ENCODE results near the gene VWA5B1.

Gene VWA5B1

GRCh38 chr1:20324704-20325406 lies 34.2 kb downstream of the VWA5B1 start:
- DNase-seq, result no peak

DNA sequence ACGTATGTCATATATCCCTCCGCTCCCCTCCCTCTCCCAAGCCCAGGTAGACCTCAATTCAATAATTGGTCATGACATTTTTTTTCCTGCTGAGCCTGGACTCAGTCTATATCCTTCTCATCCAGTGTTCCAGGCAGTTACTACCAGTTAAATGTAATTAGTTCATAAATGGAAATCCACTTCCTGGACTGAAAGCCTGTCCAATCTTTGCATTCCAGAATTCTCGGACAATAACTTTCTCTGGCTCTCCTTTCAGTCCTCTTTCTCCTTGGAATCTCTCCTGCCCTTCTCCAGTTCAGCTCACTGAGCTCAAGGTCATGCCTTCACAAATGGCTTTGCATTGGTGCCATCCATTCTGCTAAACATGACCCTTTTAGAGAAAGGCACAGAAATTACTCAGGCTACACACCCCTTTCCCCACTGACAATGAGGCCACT lies 34.8 kb downstream of the VWA5B1 start:
- DNase-seq, result no peak

- DNase-seq, result no peak
Observed at GRCh38 chr1:20325844-20326420, 35.3 kb downstream of the VWA5B1 start.

DNA sequence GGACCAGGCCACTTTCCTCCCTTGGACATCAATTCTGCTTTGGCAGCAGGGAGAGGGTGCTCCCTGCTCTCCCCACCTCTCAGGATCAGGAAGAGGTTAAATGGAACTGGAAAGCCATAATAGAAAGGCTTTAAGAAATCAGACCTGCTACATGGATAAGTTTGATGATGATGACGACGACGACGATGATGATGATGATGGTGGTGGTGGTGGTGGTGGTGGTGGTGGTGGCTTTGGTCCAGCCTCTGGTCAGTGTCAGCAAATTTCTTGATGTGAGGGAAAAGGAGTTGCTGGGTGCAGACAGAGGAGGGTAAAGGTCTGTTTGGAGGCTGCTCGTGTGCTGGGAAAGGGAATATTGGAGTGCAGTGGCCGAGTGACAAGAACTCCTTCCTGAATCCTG lies 36.8 kb downstream of the VWA5B1 start:
- DNase-seq, result no peak

GRCh38 chr1:20328201-20328600 lies 37.5 kb downstream of the VWA5B1 start:
- DNase-seq, result no peak

DNA sequence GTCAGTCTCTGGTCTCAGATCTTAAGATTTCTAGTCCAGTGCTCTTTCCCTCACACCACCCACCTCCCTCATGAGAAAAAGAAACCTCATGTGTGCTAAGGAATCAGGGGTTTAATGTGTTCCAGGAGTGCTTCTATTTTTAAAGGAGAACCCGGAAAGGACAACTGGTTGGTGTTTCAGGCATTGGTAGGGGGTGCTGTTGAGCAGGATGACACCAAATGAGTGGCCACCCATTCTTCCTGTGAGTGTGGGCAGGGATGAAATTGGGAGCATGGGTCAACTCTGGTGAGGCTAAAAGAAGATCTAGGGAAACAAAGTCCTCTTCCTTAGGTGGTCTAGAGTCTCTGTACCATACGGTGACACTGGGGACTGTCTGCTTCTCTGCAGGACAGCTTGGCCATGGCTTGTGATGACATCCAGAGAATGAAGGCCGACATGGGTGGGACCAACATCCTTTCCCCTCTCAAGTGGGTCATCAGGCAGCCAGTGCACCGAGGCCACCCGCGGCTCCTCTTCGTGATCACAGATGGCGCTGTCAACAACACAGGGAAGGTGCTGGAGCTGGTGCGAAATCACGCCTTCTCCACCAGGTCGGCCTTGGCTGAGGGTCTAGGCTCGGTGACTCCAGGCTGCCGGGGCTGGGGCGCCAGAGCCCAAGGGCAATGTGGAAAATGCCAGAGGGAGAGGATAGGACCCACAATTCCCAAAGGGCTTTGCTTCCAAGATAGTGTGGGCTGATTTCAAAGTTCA lies 39.3 kb downstream of the VWA5B1 start:
- no peak for DNase-seq

DNA sequence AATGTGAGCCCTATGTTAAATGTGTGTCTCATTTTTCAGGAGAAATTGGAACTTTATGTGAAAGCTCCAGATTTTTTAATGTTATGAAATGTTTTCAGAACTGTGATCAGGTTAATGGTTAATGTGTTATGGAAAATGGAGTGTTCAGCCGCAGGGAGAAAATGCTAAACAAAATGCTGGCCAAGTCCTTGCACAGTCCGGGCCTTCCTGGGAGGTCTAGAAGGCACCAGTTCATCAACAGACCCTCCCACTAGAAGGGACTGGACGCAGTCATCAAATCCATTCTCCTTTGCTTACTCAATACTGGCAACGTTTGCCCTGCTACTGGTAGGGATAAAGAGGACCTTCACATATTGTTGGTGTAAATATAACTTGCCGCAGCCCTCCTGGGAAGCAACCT lies 43.4 kb downstream of the VWA5B1 start:
- no peak for DNase-seq

DNA sequence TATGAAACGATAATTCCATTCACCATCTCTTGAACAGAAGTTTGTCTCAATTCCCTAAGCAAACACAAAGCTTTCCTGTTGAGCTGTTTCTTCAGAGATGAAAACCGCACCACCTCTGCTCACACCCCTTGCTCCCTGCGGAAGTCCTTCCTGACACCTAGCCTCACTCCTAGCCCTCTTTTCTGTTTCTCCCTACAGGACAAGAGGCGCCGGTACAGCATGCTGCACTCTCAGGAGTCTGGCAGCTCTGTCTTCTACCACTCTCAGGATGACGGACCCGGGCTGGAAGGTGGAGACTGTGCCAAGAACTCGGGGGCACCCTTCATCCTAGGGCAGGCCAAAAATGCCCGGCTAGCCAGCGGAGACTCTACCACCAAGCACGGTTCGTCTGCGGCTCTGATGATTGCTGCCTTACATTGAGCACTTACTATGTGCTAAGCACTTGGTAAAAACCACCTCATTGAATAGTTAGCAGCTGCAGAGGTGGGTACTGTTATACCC lies 45.5 kb downstream of the VWA5B1 start:
- DNase-seq, result no peak

- DNase-seq, result no peak
Observed at GRCh38 chr1:20337581-20337980, 46.9 kb downstream of the VWA5B1 start.

DNA sequence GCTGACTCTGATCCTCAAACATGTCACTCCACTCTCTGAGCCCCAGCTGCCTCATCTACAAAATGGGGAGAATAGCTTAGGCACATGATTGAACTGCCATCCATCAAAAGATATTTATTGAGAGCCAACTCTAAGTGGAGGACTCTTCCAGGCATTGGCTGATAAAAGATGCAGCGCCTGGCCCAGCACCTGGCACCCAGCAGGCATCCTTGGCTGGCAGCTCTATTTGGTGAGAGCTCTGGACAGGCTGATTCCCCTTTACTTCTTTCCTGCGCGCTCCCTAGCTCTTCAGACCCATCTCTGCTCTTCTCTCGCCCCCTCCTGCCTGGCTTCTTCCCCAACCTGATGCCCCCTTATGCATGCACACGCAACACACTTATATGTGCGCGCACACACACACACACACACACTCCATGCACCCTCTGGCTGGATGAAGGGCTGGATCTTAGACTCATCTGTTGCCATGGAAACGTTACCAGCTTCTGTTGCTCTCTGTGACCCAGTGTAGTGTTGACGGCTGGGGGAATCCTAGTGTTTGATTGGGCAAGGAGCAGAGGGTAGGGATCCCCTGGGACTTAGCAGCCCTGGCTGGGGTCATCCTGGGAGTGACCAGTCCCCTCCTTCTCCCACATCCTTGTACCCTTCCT lies 49.3 kb downstream of the VWA5B1 start:
- no peak for DNase-seq

- no peak for DNase-seq
Observed at GRCh38 chr1:20342294-20343148, 51.8 kb downstream of the VWA5B1 start.

DNA sequence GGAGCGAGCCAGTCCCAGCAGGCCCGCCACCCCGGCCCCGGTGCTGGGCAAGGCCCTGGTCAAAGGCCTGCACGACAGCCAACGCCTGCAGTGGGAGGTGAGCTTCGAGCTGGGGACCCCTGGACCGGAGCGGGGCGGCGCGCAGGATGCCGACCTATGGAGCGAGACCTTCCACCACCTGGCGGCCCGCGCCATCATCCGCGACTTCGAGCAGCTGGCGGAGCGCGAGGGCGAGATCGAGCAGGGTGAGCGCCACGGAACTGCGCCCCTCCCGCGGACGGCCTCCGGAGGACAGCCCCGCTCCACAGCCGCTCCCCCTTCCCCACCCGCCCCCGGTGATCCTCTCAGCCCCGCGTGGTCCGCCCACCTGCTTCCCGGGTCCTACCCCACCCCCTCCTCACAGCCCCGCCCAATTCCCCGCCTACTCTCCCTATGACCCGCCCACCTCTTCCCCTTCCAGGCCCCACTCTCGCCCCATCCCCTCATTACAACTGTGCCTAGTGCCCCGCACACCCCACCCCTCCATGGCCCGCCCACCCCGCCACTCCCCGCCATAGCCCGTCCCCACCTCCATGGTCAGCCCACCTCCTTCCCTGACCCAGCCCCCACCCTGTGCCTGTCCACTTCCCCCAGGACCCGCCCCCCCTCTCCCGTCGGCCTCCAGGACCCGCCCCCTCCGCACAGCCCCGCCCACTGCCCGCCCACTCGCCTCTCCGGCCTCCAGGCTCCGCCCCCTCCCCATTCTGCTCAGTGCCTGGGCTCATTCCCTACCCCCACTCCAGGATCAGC lies 52.7 kb downstream of the VWA5B1 start:
- no peak for DNase-seq

GRCh38 chr1:20343938-20344302 lies 53.2 kb downstream of the VWA5B1 start:
- DNase-seq, result no peak

GRCh38 chr1:20344738-20345137 lies 54.1 kb downstream of the VWA5B1 start:
- no peak for DNase-seq

DNA sequence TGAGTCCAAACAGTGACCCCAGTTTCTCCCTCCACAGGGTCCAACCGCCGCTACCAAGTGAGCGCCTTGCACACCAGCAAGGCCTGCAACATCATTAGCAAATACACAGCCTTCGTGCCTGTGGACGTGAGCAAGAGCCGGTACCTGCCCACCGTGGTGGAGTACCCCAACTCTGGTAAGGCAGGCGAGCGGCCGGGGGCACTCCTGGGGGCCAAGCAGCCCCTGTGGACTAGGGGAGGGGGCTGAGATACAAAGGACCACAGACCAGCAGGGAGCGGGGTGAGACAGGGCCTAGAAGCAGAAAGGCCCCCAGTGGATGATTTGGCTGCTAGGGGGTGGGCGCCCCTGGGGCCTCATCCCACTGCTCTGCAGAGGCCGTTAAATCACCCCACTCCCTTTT lies 54.7 kb downstream of the VWA5B1 start:
- no peak for DNase-seq

- DNase-seq, result no peak
Observed at GRCh38 chr1:20346433-20346832, 55.8 kb downstream of the VWA5B1 start.

GRCh38 chr1:20347699-20348098 lies 57.0 kb downstream of the VWA5B1 start:
- no peak for DNase-seq

- DNase-seq, result no peak
Observed at GRCh38 chr1:20348326-20348915, 57.7 kb downstream of the VWA5B1 start.

GRCh38 chr1:20349561-20349960 lies 58.9 kb downstream of the VWA5B1 start:
- no peak for DNase-seq

DNA sequence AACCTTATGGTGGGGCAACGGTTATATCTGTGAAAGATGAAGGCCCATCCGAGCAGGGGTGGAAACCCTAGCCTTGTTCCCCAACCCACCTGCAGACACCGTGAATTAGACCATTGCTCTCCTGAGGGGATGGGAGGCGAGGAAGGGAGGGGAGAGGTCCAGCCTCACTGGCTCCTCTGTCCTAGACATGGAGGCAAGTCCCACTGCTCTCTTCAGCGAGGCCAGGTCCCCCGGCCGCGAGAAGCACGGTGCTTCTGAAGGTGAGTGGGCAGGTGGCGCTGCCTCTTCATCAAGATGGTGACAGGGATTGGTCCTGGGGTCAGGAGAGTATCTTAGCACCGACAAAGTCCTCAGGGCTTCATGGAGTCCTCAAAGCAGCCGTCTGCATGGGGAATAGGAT lies 59.3 kb downstream of the VWA5B1 start:
- no peak for DNase-seq

GRCh38 chr1:20350421-20350820 lies 59.7 kb downstream of the VWA5B1 start:
- DNase-seq, result no peak

Data from RPMI8226 (cell line).